ENCODE measurements around the gene CLDN14.

Gene CLDN14

DNA sequence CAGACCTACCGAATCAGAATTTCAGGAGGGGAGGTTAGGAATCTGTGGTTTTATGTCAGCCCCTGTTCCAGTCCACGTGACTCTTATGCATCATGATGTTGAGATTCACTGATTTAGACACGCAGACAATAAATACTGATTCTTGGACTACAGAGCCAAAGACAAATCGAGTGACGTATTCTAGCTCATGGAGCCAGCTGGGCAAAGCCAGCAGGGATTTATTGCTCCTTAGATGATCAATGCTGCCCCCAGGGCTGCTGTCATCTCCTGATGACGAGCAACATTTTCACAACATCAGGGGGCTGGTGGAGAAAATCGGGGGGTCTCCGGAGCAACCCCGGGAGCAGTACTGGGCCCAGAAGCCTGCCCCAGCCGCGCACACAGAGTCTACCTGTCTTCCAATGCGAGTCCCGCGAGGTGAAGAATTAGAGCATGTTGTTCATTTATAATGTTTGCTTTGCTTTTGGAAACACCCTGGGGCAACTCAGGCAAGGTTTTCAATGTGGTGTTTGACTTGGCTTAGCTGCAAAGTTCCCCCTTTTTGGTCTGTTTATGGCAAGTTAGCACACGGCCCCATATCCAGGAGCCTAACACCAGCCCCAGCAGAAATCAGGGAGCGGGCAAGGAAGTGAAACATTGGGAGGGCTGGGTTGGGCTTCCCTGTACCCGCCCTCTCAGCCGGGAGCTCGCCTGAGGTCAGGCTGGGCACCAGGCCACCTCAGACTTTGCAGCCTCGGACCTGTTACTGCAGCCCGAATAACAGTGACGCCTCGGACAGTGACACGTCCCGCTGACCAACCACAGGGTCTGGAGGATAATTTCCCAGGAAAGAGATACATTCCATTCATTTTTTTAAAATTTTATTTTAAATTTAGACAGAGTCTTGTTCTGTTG, 19.9 kb upstream of the CLDN14 start:
- H3K4me3 ChIP-seq (ENCODE audit: low read depth, low read length): no peak overlapping the region
- TF ChIP-seq, protein P1, sequence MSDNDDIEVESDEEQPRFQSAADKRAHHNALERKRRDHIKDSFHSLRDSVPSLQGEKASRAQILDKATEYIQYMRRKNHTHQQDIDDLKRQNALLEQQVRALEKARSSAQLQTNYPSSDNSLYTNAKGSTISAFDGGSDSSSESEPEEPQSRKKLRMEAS (IDR thresholded peaks at IDR 0.05; ENCODE audit: low read depth, low read length): no peak
- no peak for TF ChIP-seq POLR2A (IDR thresholded peaks at IDR 0.05; ENCODE audit: extremely low read depth, insufficient read length)
- TF ChIP-seq, protein P2, sequence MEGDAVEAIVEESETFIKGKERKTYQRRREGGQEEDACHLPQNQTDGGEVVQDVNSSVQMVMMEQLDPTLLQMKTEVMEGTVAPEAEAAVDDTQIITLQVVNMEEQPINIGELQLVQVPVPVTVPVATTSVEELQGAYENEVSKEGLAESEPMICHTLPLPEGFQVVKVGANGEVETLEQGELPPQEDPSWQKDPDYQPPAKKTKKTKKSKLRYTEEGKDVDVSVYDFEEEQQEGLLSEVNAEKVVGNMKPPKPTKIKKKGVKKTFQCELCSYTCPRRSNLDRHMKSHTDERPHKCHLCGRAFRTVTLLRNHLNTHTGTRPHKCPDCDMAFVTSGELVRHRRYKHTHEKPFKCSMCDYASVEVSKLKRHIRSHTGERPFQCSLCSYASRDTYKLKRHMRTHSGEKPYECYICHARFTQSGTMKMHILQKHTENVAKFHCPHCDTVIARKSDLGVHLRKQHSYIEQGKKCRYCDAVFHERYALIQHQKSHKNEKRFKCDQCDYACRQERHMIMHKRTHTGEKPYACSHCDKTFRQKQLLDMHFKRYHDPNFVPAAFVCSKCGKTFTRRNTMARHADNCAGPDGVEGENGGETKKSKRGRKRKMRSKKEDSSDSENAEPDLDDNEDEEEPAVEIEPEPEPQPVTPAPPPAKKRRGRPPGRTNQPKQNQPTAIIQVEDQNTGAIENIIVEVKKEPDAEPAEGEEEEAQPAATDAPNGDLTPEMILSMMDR (IDR thresholded peaks at IDR 0.05; ENCODE audit: low read depth, low read length): no peak
- TF ChIP-seq MYC (IDR thresholded peaks at IDR 0.05; ENCODE audit: low read depth, low read length): no peak
- no peak for DNase-seq (ENCODE audit: low read depth)

DNA sequence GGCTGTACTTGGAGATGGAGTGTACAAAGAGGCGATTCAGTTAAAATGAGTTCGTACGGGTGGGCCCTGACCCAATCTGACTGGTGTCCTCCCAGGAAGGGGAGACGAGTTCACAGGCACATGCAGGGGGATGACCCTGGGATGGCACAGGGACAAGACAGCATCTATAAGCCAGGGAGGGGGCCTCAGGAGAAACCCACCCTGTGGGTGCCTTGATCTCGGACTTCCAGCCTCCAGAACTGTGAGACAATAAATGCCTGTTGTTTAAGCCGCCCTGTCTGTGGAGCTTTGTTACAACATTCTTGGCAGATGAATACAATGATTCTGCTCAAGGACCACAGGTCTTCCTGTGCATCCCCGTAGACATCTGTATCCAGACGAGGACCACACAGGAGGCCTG, 14.6 kb upstream of the CLDN14 start:
- no peak for DNase-seq (ENCODE audit: low read depth)
- TF ChIP-seq MYC (IDR thresholded peaks at IDR 0.05; ENCODE audit: low read depth, low read length): no peak
- TF ChIP-seq, protein P1 (IDR thresholded peaks at IDR 0.05; ENCODE audit: low read depth, low read length): no peak
- no peak for TF ChIP-seq POLR2A (IDR thresholded peaks at IDR 0.05; ENCODE audit: extremely low read depth, insufficient read length)
- TF ChIP-seq, protein P2 (IDR thresholded peaks at IDR 0.05; ENCODE audit: low read depth, low read length): no peak
- no peak overlapping the region for H3K4me3 ChIP-seq (ENCODE audit: low read depth, low read length)

DNA sequence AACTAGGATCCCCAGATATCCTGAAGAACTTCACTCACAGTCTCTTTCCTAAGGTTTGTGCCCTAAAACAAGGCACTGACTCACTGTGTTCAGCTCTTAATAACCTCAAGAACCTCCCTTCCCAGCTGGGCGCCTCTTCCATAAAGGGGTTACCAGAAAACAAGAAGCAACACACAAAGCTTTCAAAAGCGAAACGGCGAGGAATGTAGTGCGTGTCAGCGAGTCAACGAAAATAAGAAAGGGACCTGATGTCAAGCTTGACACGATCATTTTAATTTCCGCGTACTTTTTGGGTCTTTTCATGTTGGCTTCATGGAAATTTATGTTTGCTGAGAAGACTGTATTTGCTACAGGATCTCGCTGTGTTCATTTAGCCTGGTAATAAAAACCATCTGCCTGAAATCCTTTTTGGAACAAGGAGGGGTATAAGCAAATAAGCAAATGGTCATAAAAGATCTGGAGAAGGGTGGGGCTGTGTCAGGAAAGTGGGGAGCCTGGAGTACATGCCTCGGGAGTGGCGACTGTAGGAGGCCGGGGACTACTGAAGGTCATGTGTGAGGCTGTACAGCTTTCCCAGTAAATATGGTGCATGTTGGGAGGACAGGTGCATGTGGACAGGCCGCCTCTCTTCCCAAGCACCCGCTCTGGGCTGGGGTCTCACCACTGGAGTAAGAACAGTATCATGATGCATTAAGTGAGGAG, 11.4 kb upstream of the CLDN14 start:
- DNase-seq (ENCODE audit: low read depth): no peak
- no peak overlapping the region for H3K4me3 ChIP-seq (ENCODE audit: low read depth, low read length)
- TF ChIP-seq POLR2A (IDR thresholded peaks at IDR 0.05; ENCODE audit: extremely low read depth, insufficient read length) (no peak), MYC (IDR thresholded peaks at IDR 0.05; ENCODE audit: low read depth, low read length) (no peak)
- TF ChIP-seq, protein P2 (IDR thresholded peaks at IDR 0.05; ENCODE audit: low read depth, low read length): no peak
- TF ChIP-seq, protein P1 (IDR thresholded peaks at IDR 0.05; ENCODE audit: low read depth, low read length): no peak

DNA sequence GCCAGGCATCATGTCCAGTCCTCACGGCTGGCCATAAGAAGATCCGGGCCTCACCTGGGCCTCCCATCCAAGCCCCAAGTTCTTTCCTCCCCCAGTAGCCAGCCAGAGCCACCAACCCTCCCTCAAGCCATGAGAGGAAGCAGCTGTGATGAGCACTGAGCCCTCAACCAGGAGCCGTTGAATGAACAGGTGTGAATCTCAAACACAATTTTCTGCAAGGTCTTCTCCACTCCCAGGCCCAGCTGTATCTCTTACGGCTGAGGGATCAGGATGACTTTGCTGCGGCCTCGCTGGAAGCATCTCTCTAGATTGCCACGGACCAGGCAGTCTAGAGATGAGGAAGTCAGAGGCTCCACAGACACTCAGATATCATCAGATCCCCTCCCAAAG, 9.8 kb upstream of the CLDN14 start:
- TF ChIP-seq, protein P1 (IDR thresholded peaks at IDR 0.05; ENCODE audit: low read depth, low read length): no peak
- TF ChIP-seq, protein P2 (IDR thresholded peaks at IDR 0.05; ENCODE audit: low read depth, low read length): no peak
- no peak for TF ChIP-seq POLR2A (IDR thresholded peaks at IDR 0.05; ENCODE audit: extremely low read depth, insufficient read length)
- no peak for TF ChIP-seq MYC (IDR thresholded peaks at IDR 0.05; ENCODE audit: low read depth, low read length)
- H3K4me3 ChIP-seq (ENCODE audit: low read depth, low read length): no peak overlapping the region
- no peak for DNase-seq (ENCODE audit: low read depth)

DNA sequence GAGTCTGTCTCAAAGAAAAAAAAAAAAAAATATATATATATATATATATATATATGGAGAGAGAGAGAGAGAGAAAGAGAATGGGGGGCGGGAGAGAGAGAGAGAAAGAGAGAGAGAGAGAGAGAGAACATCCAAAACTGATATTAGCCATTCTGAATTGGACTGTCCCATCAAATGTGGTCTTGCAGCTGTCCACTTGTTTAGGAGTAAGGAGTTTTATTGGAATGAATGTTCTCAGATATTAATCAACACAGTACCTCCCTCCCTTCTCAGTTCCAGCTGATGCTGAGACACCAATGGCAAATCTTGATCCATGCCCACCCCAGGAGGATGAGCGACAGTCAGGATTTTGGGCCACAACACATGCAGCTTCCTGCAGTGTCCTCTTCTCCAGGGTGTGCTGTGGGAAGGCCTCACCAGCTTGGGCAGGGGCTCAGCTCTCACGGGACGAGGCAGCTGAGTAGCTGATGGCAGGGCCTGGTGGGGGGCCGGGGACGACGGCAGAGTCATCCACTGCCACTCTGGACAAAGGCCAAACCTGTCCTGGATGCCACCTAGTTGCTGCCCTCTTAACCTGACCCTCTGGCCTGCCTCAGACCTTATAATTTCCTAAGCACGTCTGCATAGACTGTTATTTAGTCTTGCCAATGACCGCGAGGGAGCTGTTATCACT, 9.3 kb upstream of the CLDN14 start:
- TF ChIP-seq MYC (IDR thresholded peaks at IDR 0.05; ENCODE audit: low read depth, low read length) (no peak), POLR2A (IDR thresholded peaks at IDR 0.05; ENCODE audit: extremely low read depth, insufficient read length) (no peak)
- TF ChIP-seq, protein P1 (IDR thresholded peaks at IDR 0.05; ENCODE audit: low read depth, low read length): no peak
- TF ChIP-seq, protein P2 (IDR thresholded peaks at IDR 0.05; ENCODE audit: low read depth, low read length): no peak
- no peak for DNase-seq (ENCODE audit: low read depth)
- H3K4me3 ChIP-seq (ENCODE audit: low read depth, low read length): no peak overlapping the region

Measured in NB4 (cell line).